Measurements from ENCODE around the gene AFF3. TPM values are rescaled to one million over a fixed set of nuclear protein-coding genes. Genes with fewer than 3 reads are reported as not detected.

AFF3 gene
- total RNA-seq, 4 donors from 2014 or later, result 9.0 to 20.2 (median 14.5) TPM

GRCh38 chr2:99545604-99546003 is 596.8 kb downstream of the AFF3 start:
- 33 to 53% methylated on average over 1 to 3 of the region's 3 CpGs for WGBS, 2 donors (ENCODE audit: low coverage in 1 of 2)
- DNase-seq, result no peak
- intact Hi-C loops (cut with DNase I; ENCODE audit: low total_unique reads), result no loop called here

GRCh38 chr2:99545066-99545465 is 597.3 kb downstream of the AFF3 start:
- intact Hi-C loops (cut with DNase I; ENCODE audit: low total_unique reads), result no loop called here
- H3K4me1 ChIP-seq, result no peaks in the 10 kb centered on the region
- H3K4me3 ChIP-seq, result no peak overlapping the region
- H3K27ac ChIP-seq, result no peak overlapping the region
- WGBS, 2 donors (ENCODE audit: low coverage in 1 of 2), result 56 to 71% methylated on average over 1 of the region's 1 CpG
- no peaks in the 10 kb centered on the region for H3K9me3 ChIP-seq
- H3K36me3 ChIP-seq, result no peaks in the 10 kb centered on the region
- in situ Hi-C loops (cut with MboI; ENCODE audit: low pct_ligation_motif_present in 1 of 4, low pct_unique_long_range_greater_than_20kb in 1 of 4, low sequenced_read_pairs in 3 of 4), result no loop called here
- H3K27me3 ChIP-seq, result no peaks in the 10 kb centered on the region
- no peak for DNase-seq
- TF ChIP-seq POLR2AphosphoS5 (IDR thresholded peaks at IDR 0.05) (no peak), EP300 (IDR thresholded peaks at IDR 0.05; ENCODE audit: low read depth) (no peak), CTCF (IDR thresholded peaks at IDR 0.05) (no peak), POLR2A (IDR thresholded peaks at IDR 0.05) (no peak)

More at GRCh38 chr2:99545604-99546003, 596.8 kb downstream of the AFF3 start:
- Histone ChIP-seq H3K36me3 (no peaks in the 10 kb centered on the region), H3K4me1 (no peaks in the 10 kb centered on the region), H3K27ac (no peak overlapping the region), H3K27me3 (no peaks in the 10 kb centered on the region), H3K9me3 (no peaks in the 10 kb centered on the region), H3K4me3 (no peak overlapping the region)
- in situ Hi-C loops (cut with MboI; ENCODE audit: low pct_ligation_motif_present in 1 of 4, low pct_unique_long_range_greater_than_20kb in 1 of 4, low sequenced_read_pairs in 3 of 4), result no loop called here
- TF ChIP-seq POLR2A (IDR thresholded peaks at IDR 0.05), result no peak
- no peak for TF ChIP-seq CTCF (IDR thresholded peaks at IDR 0.05)
- TF ChIP-seq POLR2AphosphoS5 (IDR thresholded peaks at IDR 0.05), result no peak
- no peak for TF ChIP-seq EP300 (IDR thresholded peaks at IDR 0.05; ENCODE audit: low read depth)

- no peaks in the 10 kb centered on the region for H3K36me3 ChIP-seq
- no peak overlapping the region for H3K4me3 ChIP-seq
- 70 to 84% methylated on average over 5 to 6 of the region's 6 CpGs for WGBS, 2 donors (ENCODE audit: low coverage in 1 of 2)
- no peaks in the 10 kb centered on the region for H3K27me3 ChIP-seq
- H3K9me3 ChIP-seq, result no peaks in the 10 kb centered on the region
- intact Hi-C loops (cut with DNase I; ENCODE audit: low total_unique reads), result no loop called here
- no peaks in the 10 kb centered on the region for H3K4me1 ChIP-seq
- no peak overlapping the region for H3K27ac ChIP-seq
- DNase-seq, result no peak
- TF ChIP-seq CTCF (IDR thresholded peaks at IDR 0.05), result no peak
- TF ChIP-seq POLR2AphosphoS5 (IDR thresholded peaks at IDR 0.05), result no peak
- TF ChIP-seq EP300 (IDR thresholded peaks at IDR 0.05; ENCODE audit: low read depth), result no peak
- TF ChIP-seq POLR2A (IDR thresholded peaks at IDR 0.05), result no peak
- in situ Hi-C loops (cut with MboI; ENCODE audit: low pct_ligation_motif_present in 1 of 4, low pct_unique_long_range_greater_than_20kb in 1 of 4, low sequenced_read_pairs in 3 of 4), result no loop called here
These were observed 597.8 kb downstream of the AFF3 start for GRCh38 chr2:99544608-99545007.

GRCh38 chr2:99543247-99543646 is 599.1 kb downstream of the AFF3 start:
- H3K9me3 ChIP-seq, result no peaks in the 10 kb centered on the region
- no peaks in the 10 kb centered on the region for H3K4me1 ChIP-seq
- 60 to 71% methylated on average over 1 of the region's 1 CpG for WGBS, 2 donors (ENCODE audit: low coverage in 1 of 2)
- H3K4me3 ChIP-seq, result no peak overlapping the region
- H3K27me3 ChIP-seq, result no peaks in the 10 kb centered on the region
- in situ Hi-C loops (cut with MboI; ENCODE audit: low pct_ligation_motif_present in 1 of 4, low pct_unique_long_range_greater_than_20kb in 1 of 4, low sequenced_read_pairs in 3 of 4), result no loop called here
- H3K27ac ChIP-seq, result no peak overlapping the region
- no peaks in the 10 kb centered on the region for H3K36me3 ChIP-seq
- intact Hi-C loops (cut with DNase I; ENCODE audit: low total_unique reads), result no loop called here
- DNase-seq, result no peak
- TF ChIP-seq CTCF (IDR thresholded peaks at IDR 0.05), result no peak
- no peak for TF ChIP-seq EP300 (IDR thresholded peaks at IDR 0.05; ENCODE audit: low read depth)
- no peak for TF ChIP-seq POLR2A (IDR thresholded peaks at IDR 0.05)
